Endothelial cell of umbilical vein (primary cell): ENCODE data around the gene BLID. TPM values are rescaled to one million over a fixed set of nuclear protein-coding genes. Genes with fewer than 3 reads are reported as not detected.
A peak's percentile ranks its signal among the peaks of the same experiment; 100 is the strongest.

Experiments
- BruUV-seq: library from RNA; stranded (reverse); fragments of 400-500 nt; replicated peaks from 2 replicates; lab custom pipeline; 2021; lab: Mats Ljungman, UMichigan
- CTCF ChIA-PET: fragments of 300-600, 350-600 bp; sonication (Branson Sonifier 250); formaldehyde crosslinking; loops from one replicate; lab custom pipeline; 2021; ENCODE audit warnings: antibody characterized with exemption, inconsistent platforms; lab: Charles Lee
- POLR2A ChIA-PET: fragments of 300-600, 350-600 bp; sonication (Branson Sonifier 250); formaldehyde crosslinking; loops from one replicate; lab custom pipeline; 2021; ENCODE audit warnings: antibody characterized with exemption, inconsistent platforms; lab: Charles Lee
- DNase-seq: peaks from one replicate; pipeline ENCODE4 v3.0.0-alpha.2; 2011; ENCODE audit warnings: low read depth, low spot score
- FAIRE-seq: peaks from 2 replicates; lab custom pipeline; 2011; peaks lifted over from hg19 to GRCh38; lab: Jason Lieb, UNC
- H2AFZ ChIP-seq: 2 replicates; pipeline ENCODE4 v1.6.0; 2012; ENCODE audit warnings: low read depth, low read length, control low read depth, inconsistent platforms
- H3K27ac ChIP-seq: 2 replicates; pipeline ENCODE4 v1.5.1; 2011; ENCODE audit warnings: low read depth, mild to moderate bottlenecking, control low read depth, low read length, moderate library complexity; ENCODE audit not compliant: insufficient read depth
- H3K27me3 ChIP-seq, 2 experiments: 2 replicates each; pipeline versions ENCODE4 v1.6.0 to v1.6.1; 2011; ENCODE audit warnings: low read length in 2 of 2, mixed read lengths in 1 of 2; ENCODE audit not compliant: control insufficient read depth in 2 of 2, insufficient read depth in 2 of 2
- H3K36me3 ChIP-seq, 2 experiments: 2 replicates in 1 of 2; 3 replicates in 1 of 2; pipeline ENCODE4 v1.5.1; 2011; ENCODE audit warnings: low read length in 2 of 2, mild to moderate bottlenecking in 1 of 2, moderate library complexity in 1 of 2; ENCODE audit not compliant: control insufficient read depth in 2 of 2, insufficient read depth in 2 of 2; ENCODE audit errors: extremely low read depth in 1 of 2
- H3K4me1 ChIP-seq: 3 replicates; pipeline ENCODE4 v1.5.1; 2011; ENCODE audit warnings: mild to moderate bottlenecking, low read length; ENCODE audit not compliant: control insufficient read depth, insufficient read depth; ENCODE audit errors: extremely low read depth
- H3K4me2 ChIP-seq: 2 replicates; pipeline ENCODE4 v1.6.1; 2011; ENCODE audit warnings: low read length, control low read depth, mixed read lengths; ENCODE audit not compliant: insufficient read depth
- H3K4me3 ChIP-seq, 3 experiments: fragments of 200-600 bp in 1 of 3; sonication (generic), shearing (Covaris generic) in 1 of 3; replicated peaks in 1 of 3; 2 replicates each; pipeline ENCODE4 v1.5.1; 2011 to 2016; ENCODE audit warnings: control low read depth in 3 of 3, low read length in 3 of 3, mild to moderate bottlenecking in 2 of 3, inconsistent platforms in 1 of 3, low read depth in 1 of 3, moderate library complexity in 1 of 3; ENCODE audit not compliant: insufficient read depth in 1 of 3
- H3K79me2 ChIP-seq: 2 replicates; pipeline ENCODE4 v1.6.0; 2012; ENCODE audit warnings: low read length, inconsistent platforms; ENCODE audit not compliant: control insufficient read depth, insufficient read depth
- H3K9ac ChIP-seq: replicated peaks from 2 replicates; pipeline ENCODE3; 2011; ENCODE audit warnings: low read length, control low read depth; ENCODE audit not compliant: insufficient read depth; ENCODE audit errors: extremely low read depth
- H3K9me1 ChIP-seq: replicated peaks from 3 replicates; pipeline ENCODE4 v1.6.0; 2011; ENCODE audit warnings: mild to moderate bottlenecking, low read length; ENCODE audit not compliant: control insufficient read depth, insufficient read depth; ENCODE audit errors: extremely low read depth
- H3K9me3 ChIP-seq: replicated peaks from 2 replicates; pipeline ENCODE4 v1.5.1; 2012; ENCODE audit warnings: low read length, inconsistent platforms; ENCODE audit not compliant: control insufficient read depth, insufficient read depth
- H4K20me1 ChIP-seq: replicated peaks from 2 replicates; pipeline ENCODE3; 2011; ENCODE audit warnings: mild to moderate bottlenecking, low read length; ENCODE audit not compliant: control insufficient read depth, insufficient read depth; ENCODE audit errors: extremely low read depth
- CTCF ChIP-seq, 2 donors: IDR thresholded peaks; 1 replicate in 1 of 2; 2 replicates in 1 of 2; pipeline ENCODE4 v1.5.1; 2011; ENCODE audit warnings: low read length in 2 of 2, mild to moderate bottlenecking in 2 of 2, moderate library complexity in 2 of 2, control low read depth in 1 of 2, inconsistent platforms in 1 of 2, low read depth in 1 of 2; ENCODE audit not compliant: insufficient read depth in 1 of 2; ENCODE audit errors: extremely low read depth in 1 of 2
- EZH2 ChIP-seq: IDR thresholded peaks from 2 replicates; pipeline ENCODE4 v1.6.1; 2012; ENCODE audit warnings: borderline replicate concordance, low read depth, mild to moderate bottlenecking, moderate library complexity, low read length, inconsistent platforms; ENCODE audit not compliant: severe bottlenecking
- FOS ChIP-seq: IDR thresholded peaks from 2 replicates; pipeline ENCODE4 v1.6.1; 2011; ENCODE audit warnings: mild to moderate bottlenecking, low read length, moderate library complexity, borderline replicate concordance; ENCODE audit not compliant: insufficient read depth
- GATA2 ChIP-seq: IDR thresholded peaks from 2 replicates; pipeline ENCODE4 v1.7.0; 2011; ENCODE audit warnings: low read depth, mild to moderate bottlenecking, moderate library complexity, mixed read lengths, low read length; ENCODE audit not compliant: insufficient read length, insufficient read depth
- JUN ChIP-seq: IDR thresholded peaks from 2 replicates; pipeline ENCODE4 v1.6.1; 2011; ENCODE audit warnings: borderline replicate concordance, low read depth; ENCODE audit not compliant: insufficient read length, insufficient read depth
- MAX ChIP-seq: IDR thresholded peaks from 2 replicates; pipeline ENCODE4 v1.6.1; 2011; ENCODE audit not compliant: insufficient read depth, insufficient read length
- MYC ChIP-seq: IDR thresholded peaks from one replicate; pipeline ENCODE4 v1.6.1; 2011; ENCODE audit warnings: mild to moderate bottlenecking, low read depth, low read length
- POLR2A ChIP-seq: IDR thresholded peaks from 2 replicates; pipeline ENCODE4 v1.6.1; 2012; ENCODE audit warnings: low read depth, mild to moderate bottlenecking, control low read depth, low read length
- POLR2AphosphoS5 ChIP-seq: IDR thresholded peaks from 2 replicates; pipeline ENCODE4 v1.6.1; 2012; ENCODE audit warnings: low read depth, mild to moderate bottlenecking, control low read depth, low read length, moderate library complexity; ENCODE audit not compliant: insufficient read depth
- dilution Hi-C: fragments of 300-500 bp; cut with MboI; formaldehyde crosslinking; loops from one replicate; pipeline ENCODE4 v1.15.0; 2019; ENCODE audit warnings: low sequenced_read_pairs; ENCODE audit not compliant: extremely low pct_ligation_motif_present
- intact Hi-C: fragments of 100-400 bp; cut with micrococcal nuclease; formaldehyde crosslinking; loops from one replicate; pipeline ENCODE4 v1.10.0; 2022
- polyA plus RNA-seq, 4 experiments: library from polyadenylated mRNA; depleted of rRNA in 3 of 4; stranded (reverse) in 3 of 4; unstranded in 1 of 4; fragments of >200 nt; gene quantifications; 2 replicates each; pipeline versions ENCODE4 v1.2.1 to v1.2.3, GENCODE V29; 2011 to 2012; ENCODE audit warnings: missing spikeins in 1 of 4
- total RNA-seq: library from RNA; stranded (reverse); gene quantifications from 2 replicates; pipeline ENCODE4 v1.2.3, GENCODE V29; 2021

Gene BLID
- total and polyA plus RNA-seq, 2 donors (not counting 3 experiments of a cell fraction or from before 2014, with no cell fraction given) = 0.12 to 3.5 TPM

- dilution Hi-C loops (no loop called here), intact Hi-C loops (loop anchor here (5.0 kb wide), 3 partner anchors 172 to 637 kb away; no protein-coding TSS in a partner anchor)
- POLR2A ChIA-PET = no interaction called here
- Histone ChIP-seq H3K27me3 (no peaks in the 10 kb centered on the region), H3K27ac (no peak overlapping the region), H3K9me1 (no peaks in the 10 kb centered on the region), H2AFZ (no peak overlapping the region), H3K4me3 (no peak overlapping the region), H3K9me3 (no peaks in the 10 kb centered on the region), H3K36me3 (no peaks in the 10 kb centered on the region), H3K79me2 (peaks cover 85% of the 10 kb centered on the region), H3K4me1 (peaks cover 51% of the 10 kb centered on the region), H3K4me2 (peak overlapping the region; percentile 27), H3K9ac (no peak overlapping the region), H4K20me1 (no peaks in the 10 kb centered on the region)
- no TSS peak for BruUV-seq
- TF ChIP-seq MYC (no peak), GATA2 (peak; percentile 8)
- FAIRE-seq = peak; percentile 33
- CTCF ChIA-PET = interaction anchor here (1.0 to 1.5 kb wide), 4 partner anchors 50 to 98 kb away, joined by 3 to 4 read pairs (median 4); no protein-coding TSS in a partner anchor
- DNase-seq = no peak
Observed at GRCh38 chr11:122104341-122104740, 11.7 kb downstream of the BLID start.

- Histone ChIP-seq H2AFZ (no peak overlapping the region), H3K79me2 (peaks cover 83% of the 10 kb centered on the region), H3K9me3 (no peaks in the 10 kb centered on the region), H3K4me1 (peaks cover 55% of the 10 kb centered on the region), H3K4me3 (no peak overlapping the region), H4K20me1 (no peaks in the 10 kb centered on the region), H3K4me2 (no peak overlapping the region), H3K27ac (no peak overlapping the region), H3K9ac (no peak overlapping the region), H3K9me1 (no peaks in the 10 kb centered on the region), H3K36me3 (no peaks in the 10 kb centered on the region), H3K27me3 (no peaks in the 10 kb centered on the region)
- dilution Hi-C loops (no loop called here), intact Hi-C loops (loop anchor here (5.0 kb wide), 3 partner anchors 171 to 636 kb away; no protein-coding TSS in a partner anchor)
- FAIRE-seq (no peak), DNase-seq (no peak)
- BruUV-seq = no TSS peak
- CTCF ChIA-PET = interaction anchor here (1.0 to 4.9 kb wide), 4 partner anchors 76 to 93 kb away, joined by 3 to 43 read pairs (median 4); no protein-coding TSS in a partner anchor
- TF ChIP-seq GATA2 (no peak), JUN (no peak), MAX (no peak), FOS (no peak), POLR2A (no peak), CTCF (IDR thresholded peaks at IDR 0.05; ENCODE audit: extremely low read depth in 1 of 2, insufficient read depth in 1 of 2, low read depth in 1 of 2, low read length in 2 of 2) (no peak), MYC (no peak), POLR2AphosphoS5 (no peak), EZH2 (no peak)
- POLR2A ChIA-PET = no interaction called here
Observed at GRCh38 chr11:122103726-122104125, 12.3 kb downstream of the BLID start.
